Measurements from ENCODE around the gene LIPH. TPM values are rescaled to one million over a fixed set of nuclear protein-coding genes. Genes with fewer than 3 reads are reported as not detected.
A peak's percentile ranks its signal among the peaks of the same experiment; 100 is the strongest.

LIPH gene
- total and polyA plus RNA-seq, 10 of the 15 experiments (the other 5 are each of a cell fraction or from before 2014, with no cell fraction given): 2.2 to 11.1 (median 5.4) TPM

DNA sequence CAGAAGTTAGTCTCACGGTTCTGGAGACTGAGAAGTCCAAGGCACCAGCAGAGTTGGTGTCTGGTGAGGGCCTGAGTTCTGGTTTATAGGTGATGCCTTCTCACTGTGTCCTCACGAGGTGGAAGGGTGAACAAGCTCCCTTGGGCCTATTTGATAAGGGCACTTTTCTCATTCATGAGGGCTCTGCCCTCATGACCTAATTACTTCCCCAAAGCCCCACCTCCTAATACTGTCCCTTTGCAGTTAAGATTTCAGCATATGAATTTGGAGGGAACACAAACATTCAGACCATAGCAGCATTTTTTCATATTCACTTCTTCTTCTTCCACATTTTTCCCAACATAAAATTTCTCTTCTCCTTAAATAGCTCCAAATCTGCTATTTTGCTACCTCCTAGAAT lies 95.0 kb downstream of the LIPH start:
- H3K36me3 ChIP-seq (ENCODE audit: control insufficient read depth in 2 of 2, insufficient read depth in 2 of 2, low read length in 1 of 2): peaks cover 3 to 4% of the 10 kb centered on the region in 2 experiments; a peak in 3 of 4 replicates
- DNase-seq (ENCODE audit: low read depth, low spot score) (no peak), FAIRE-seq (peak; percentile 18), ATAC-seq (no peak)
- no peaks in the 10 kb centered on the region for H3K9me3 ChIP-seq (replicated peaks; ENCODE audit: control insufficient read depth, insufficient read depth, low read length)
- ChIA-PET SMC1A (ENCODE audit: uncharacterized antibody, unreplicated experiment) (interaction anchor here (1.2 kb wide), 1 partner anchor 19 kb away, joined by 5 read pairs; no protein-coding TSS in a partner anchor), CTCF (interaction anchor here (1.6 to 5.4 kb wide), 3 partner anchors 9 to 102 kb away, joined by 3 to 40 read pairs (median 5); no protein-coding TSS in a partner anchor), RAD21 (ENCODE audit: unreplicated experiment) (interaction anchor here (0.7 kb wide), 1 partner anchor 94 kb away, joined by 3 read pairs; no protein-coding TSS in a partner anchor), POLR2A (no interaction called here)
- H3K4me2 ChIP-seq (ENCODE audit: control insufficient read depth, insufficient read depth): no peak overlapping the region
- intact Hi-C loops (cut with micrococcal nuclease; ENCODE audit: unreplicated experiment): no loop called here
- H3K4me3 ChIP-seq: no peak overlapping the region
- H4K20me1 ChIP-seq (ENCODE audit: control insufficient read depth, insufficient read depth): no peaks in the 10 kb centered on the region
- no peaks in the 10 kb centered on the region for H3K79me2 ChIP-seq (ENCODE audit: control insufficient read depth, insufficient read depth, low read length)
- H3K27ac ChIP-seq (ENCODE audit: control insufficient read depth, insufficient read depth): no peak overlapping the region
- H3K4me1 ChIP-seq (ENCODE audit: control insufficient read depth, insufficient read depth, low read length): no peaks in the 10 kb centered on the region
- in situ Hi-C loops (cut with MboI): no loop called here
- no TSS peak for BruUV-seq (replicated peaks)
- H2AFZ ChIP-seq (ENCODE audit: control insufficient read depth, low read depth, low read length): no peak overlapping the region
- WGBS (ENCODE audit: insufficient coverage, insufficient replicate concordance, low lambda C conversion rate, missing lambda C conversion rate): 23% methylated on average over 2 of the region's 2 CpGs
- H3K9ac ChIP-seq (ENCODE audit: control insufficient read depth, insufficient read depth, low read length): no peak overlapping the region
- TF ChIP-seq BCL11A (IDR thresholded peaks at IDR 0.05; ENCODE audit: low read depth, low read length) (no peak), TCF12 (IDR thresholded peaks at IDR 0.05; ENCODE audit: low read depth, low read length) (no peak), BACH1 (IDR thresholded peaks at IDR 0.05; ENCODE audit: borderline replicate concordance) (no peak), STAT1 (conservative IDR thresholded peaks at IDR 0.05) (no peak), KAT2A (conservative IDR thresholded peaks at IDR 0.05; ENCODE audit: control insufficient read depth, low read depth, low read length) (no peak), ZNF687 (IDR thresholded peaks at IDR 0.05) (no peak), NFYB (IDR thresholded peaks at IDR 0.05; ENCODE audit: insufficient read depth, low read depth, low read length) (no peak), HDGF (IDR thresholded peaks at IDR 0.05) (no peak), TCF3 (IDR thresholded peaks at IDR 0.05; ENCODE audit: borderline replicate concordance, insufficient read depth, low read depth, low read length) (no peak), CHD4 (IDR thresholded peaks at IDR 0.05) (no peak)
- TF ChIP-seq, protein P1, sequence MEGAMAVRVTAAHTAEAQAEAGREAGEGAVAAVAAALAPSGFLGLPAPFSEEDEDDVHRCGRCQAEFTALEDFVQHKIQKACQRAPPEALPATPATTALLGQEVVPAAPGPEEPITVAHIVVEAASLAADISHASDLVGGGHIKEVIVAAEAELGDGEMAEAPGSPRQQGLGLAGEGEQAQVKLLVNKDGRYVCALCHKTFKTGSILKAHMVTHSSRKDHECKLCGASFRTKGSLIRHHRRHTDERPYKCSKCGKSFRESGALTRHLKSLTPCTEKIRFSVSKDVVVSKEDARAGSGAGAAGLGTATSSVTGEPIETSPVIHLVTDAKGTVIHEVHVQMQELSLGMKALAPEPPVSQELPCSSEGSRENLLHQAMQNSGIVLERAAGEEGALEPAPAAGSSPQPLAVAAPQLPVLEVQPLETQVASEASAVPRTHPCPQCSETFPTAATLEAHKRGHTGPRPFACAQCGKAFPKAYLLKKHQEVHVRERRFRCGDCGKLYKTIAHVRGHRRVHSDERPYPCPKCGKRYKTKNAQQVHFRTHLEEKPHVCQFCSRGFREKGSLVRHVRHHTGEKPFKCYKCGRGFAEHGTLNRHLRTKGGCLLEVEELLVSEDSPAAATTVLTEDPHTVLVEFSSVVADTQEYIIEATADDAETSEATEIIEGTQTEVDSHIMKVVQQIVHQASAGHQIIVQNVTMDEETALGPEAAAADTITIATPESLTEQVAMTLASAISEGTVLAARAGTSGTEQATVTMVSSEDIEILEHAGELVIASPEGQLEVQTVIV (IDR thresholded peaks at IDR 0.05; ENCODE audit: borderline replicate concordance, partially characterized antibody): no peak
- H3K27me3 ChIP-seq (replicated peaks in 1 of 2; ENCODE audit: control insufficient read depth in 2 of 2, insufficient read depth in 2 of 2, low read length in 1 of 2): no peaks in the 10 kb centered on the region

Measured in GM12878 (cell line).